ENCODE measurements around the gene FUT6.

- TF ChIP-seq CTCF (conservative IDR thresholded peaks at IDR 0.05; ENCODE audit: low read length) = no peak
- no peak for TF ChIP-seq EZH2phosphoT487 (IDR thresholded peaks at IDR 0.05; ENCODE audit: borderline replicate concordance, low read depth, low read length)
Measured at GRCh38 chr19:5824751-5825150, 14.8 kb downstream of the FUT6 start.
